NCI-H128 (cell line): ENCODE data around the gene FAM117B.
"Not testable (repeated sequence)": the region's sequence is repeated elsewhere in the genome, so short reads cannot be mapped to it uniquely, and the experiment has no call there.

Experiments used
- DNase-seq: peaks from one replicate; lab custom pipeline; 2025; ENCODE audit not compliant: unreplicated experiment; lab: John Stamatoyannopoulos, UW

The FAM117B gene

DNA sequence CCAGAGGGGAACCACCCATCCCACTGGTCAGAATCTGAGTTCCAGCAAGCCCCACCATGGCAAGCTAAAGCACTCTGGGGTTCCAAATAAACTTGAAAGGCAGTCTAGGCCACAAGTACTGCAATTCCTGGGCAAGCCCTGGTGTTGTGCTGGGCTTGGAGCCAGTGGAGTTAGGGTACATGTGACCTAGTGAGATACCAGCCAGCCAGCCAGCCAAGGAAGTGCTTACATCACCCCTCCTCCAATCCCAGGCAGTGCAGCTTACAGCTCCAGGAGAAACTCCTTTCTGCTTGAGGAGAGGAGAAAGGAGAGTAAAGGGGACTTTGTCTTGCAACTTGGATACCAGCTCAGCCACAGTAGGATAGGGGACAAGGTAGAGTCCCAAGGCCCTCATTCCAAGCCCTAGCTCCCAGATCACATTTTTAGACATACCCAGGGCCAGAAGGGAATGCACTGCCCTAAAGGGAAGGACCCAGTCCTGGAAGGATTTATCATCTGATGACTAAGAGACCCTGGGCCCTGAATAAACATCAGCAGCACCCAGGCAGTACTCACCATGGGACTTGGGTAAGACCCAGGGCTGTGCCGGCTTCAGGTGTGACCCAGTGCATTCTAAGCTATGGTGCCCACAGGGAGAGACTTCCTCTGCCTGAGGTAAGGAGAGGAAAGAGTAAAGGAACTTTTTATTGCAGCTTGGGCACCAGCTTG lies 172.8 kb downstream of the FAM117B start:
- not testable (repeated sequence) for DNase-seq

- no peak for DNase-seq
Measured at GRCh38 chr2:202808754-202809153, 174.0 kb downstream of the FAM117B start.

- no peak for DNase-seq
Measured at GRCh38 chr2:202813387-202813786, 178.6 kb downstream of the FAM117B start.

GRCh38 chr2:202814226-202814625 lies 179.5 kb downstream of the FAM117B start:
- DNase-seq = no peak

DNA sequence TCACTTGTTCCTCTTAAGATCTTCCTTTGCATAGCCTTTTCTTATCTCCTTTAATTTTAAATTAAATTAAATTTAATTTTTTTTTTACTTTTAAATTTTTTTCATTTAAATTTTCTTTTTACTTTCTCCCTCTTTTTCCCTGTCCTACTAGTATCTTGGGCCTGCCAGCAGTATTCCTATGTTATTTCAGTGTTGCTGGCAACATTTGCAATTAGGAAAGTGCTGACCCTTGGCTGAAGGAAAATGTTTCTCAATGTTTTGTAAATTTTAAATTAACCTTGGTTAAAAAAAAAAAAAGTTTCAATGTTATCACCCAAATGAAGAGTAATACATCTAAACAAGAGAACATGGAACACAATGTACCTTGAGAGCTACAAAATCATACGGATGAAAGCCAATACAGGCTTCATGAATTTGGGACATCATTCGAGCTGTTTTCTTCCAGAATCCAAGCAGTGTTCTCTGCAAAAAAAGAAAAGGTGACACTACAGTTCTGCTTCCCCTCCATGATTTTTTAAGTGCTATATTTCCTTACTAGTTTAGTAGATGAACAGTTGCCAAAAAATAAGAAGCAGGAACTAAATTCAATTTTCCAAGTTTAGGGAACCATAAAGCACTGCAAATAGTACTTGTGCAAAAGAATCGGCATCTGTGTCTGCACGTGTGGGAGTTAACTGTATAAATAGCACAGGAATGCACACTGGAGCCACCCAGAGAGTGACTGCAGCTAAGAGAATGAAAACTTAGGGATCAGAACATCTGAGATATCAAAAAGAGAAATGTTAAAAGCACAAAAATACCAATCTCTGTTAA lies 181.0 kb downstream of the FAM117B start:
- no peak for DNase-seq

- DNase-seq = no peak
Measured at GRCh38 chr2:202817771-202818170, 183.0 kb downstream of the FAM117B start.

DNA sequence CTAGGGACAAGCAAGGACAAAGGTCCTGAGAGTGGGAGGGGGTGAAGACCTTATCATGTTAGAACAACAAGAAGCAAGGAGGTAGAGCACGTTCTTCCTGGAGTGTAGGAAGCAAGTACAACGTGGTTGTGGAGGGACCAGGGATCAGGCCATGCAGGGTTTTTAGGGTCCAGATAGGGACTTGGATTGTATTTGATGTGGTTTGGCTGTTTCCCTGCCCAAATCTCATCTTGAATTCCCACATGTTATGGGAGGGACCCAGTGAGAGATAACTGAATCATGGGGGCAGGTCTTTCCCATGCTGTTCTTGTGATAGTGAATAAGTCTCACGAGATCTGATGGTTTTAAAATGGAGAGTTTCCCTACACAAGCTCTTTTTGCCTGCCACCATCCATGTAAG lies 183.6 kb downstream of the FAM117B start:
- DNase-seq = no peak
